OCI-LY7 (cell line): ENCODE results near the gene FUCA1. TPM values are rescaled to one million over a fixed set of nuclear protein-coding genes. Genes with fewer than 3 reads are reported as not detected.
A peak's percentile ranks its signal among the peaks of the same experiment; 100 is the strongest.

Source experiments
- BruUV-seq: library from RNA; stranded (reverse); fragments of 400-500 nt; replicated peaks from 2 replicates; lab custom pipeline; 2021; lab: Mats Ljungman, UMichigan
- CTCF ChIA-PET: fragments of 300-600 bp; sonication (Branson Sonifier 250); formaldehyde crosslinking; loops from one replicate; lab custom pipeline; 2022; ENCODE audit warnings: antibody characterized with exemption; ENCODE audit not compliant: unreplicated experiment; lab: Charles Lee
- POLR2A ChIA-PET: fragments of 300-600 bp; sonication (Branson Sonifier 250); formaldehyde crosslinking; loops from one replicate; lab custom pipeline; 2022; ENCODE audit warnings: antibody characterized with exemption; lab: Charles Lee
- DNase-seq: peaks from one replicate; pipeline ENCODE4 v3.0.0-alpha.2; 2015; ENCODE audit warnings: low spot score
- H2AFZ ChIP-seq: fragments of 200-600 bp; sonication (generic), shearing (Covaris generic); 2 replicates; pipeline ENCODE4 v1.6.1; 2014; ENCODE audit warnings: mild to moderate bottlenecking, antibody characterized with exemption, low read length, moderate library complexity
- H3K27ac ChIP-seq: fragments of 200-600 bp; sonication (generic); 2 replicates; pipeline ENCODE4 v1.5.1; 2014; ENCODE audit warnings: mixed run types, low read depth, mild to moderate bottlenecking, moderate library complexity, low read length, inconsistent platforms; ENCODE audit not compliant: poor library complexity, severe bottlenecking
- H3K36me3 ChIP-seq: fragments of 200-600 bp; sonication (generic); 2 replicates; pipeline ENCODE4 v1.6.1; 2014; ENCODE audit warnings: mild to moderate bottlenecking, antibody characterized with exemption, low read length, moderate library complexity, mixed read lengths; ENCODE audit not compliant: insufficient read depth
- H3K4me1 ChIP-seq: fragments of 200-600 bp; sonication (generic); 2 replicates; pipeline ENCODE4 v1.5.1; 2014; ENCODE audit warnings: mild to moderate bottlenecking, low read length; ENCODE audit not compliant: insufficient read depth, poor library complexity, severe bottlenecking
- H3K4me2 ChIP-seq: fragments of 200-600 bp; sonication (generic); 2 replicates; pipeline ENCODE4 v1.6.1; 2014; ENCODE audit warnings: mild to moderate bottlenecking, low read length
- H3K4me3 ChIP-seq: fragments of 200-600 bp; sonication (generic); 2 replicates; pipeline ENCODE4 v1.5.1; 2014; ENCODE audit warnings: mild to moderate bottlenecking, low read depth, low read length; ENCODE audit not compliant: poor library complexity, severe bottlenecking
- H3K79me2 ChIP-seq: fragments of 200-600 bp; sonication (generic); 2 replicates; pipeline ENCODE4 v1.6.1; 2016; ENCODE audit warnings: low read depth, mild to moderate bottlenecking, low read length, moderate library complexity, mixed read lengths; ENCODE audit not compliant: insufficient read depth
- H3K9me2 ChIP-seq: fragments of 200-600 bp; sonication (generic); 2 replicates; pipeline ENCODE4 v1.6.1; 2016; ENCODE audit warnings: mild to moderate bottlenecking, low read length, mixed read lengths; ENCODE audit not compliant: insufficient read depth
- H3K9me3 ChIP-seq: fragments of 200-600 bp; sonication (generic); 2 replicates; pipeline ENCODE4 v1.6.1; 2014; ENCODE audit warnings: mild to moderate bottlenecking, mixed run types, low read length, mixed read lengths
- H4K20me1 ChIP-seq: fragments of 200-600 bp; sonication (generic); 2 replicates; pipeline ENCODE4 v1.6.1; 2014; ENCODE audit warnings: mild to moderate bottlenecking, antibody characterized with exemption, low read length, moderate library complexity, mixed read lengths; ENCODE audit not compliant: insufficient read depth
- EZH2phosphoT487 ChIP-seq: fragments of 200-600 bp; sonication (generic); IDR thresholded peaks from 2 replicates; pipeline ENCODE4 v1.6.1; 2018; ENCODE audit warnings: low read depth, borderline replicate concordance, mild to moderate bottlenecking, mixed run types, antibody characterized with exemption, low read length, moderate library complexity, mixed read lengths
- intact Hi-C: fragments of 100-400 bp; cut with micrococcal nuclease; formaldehyde crosslinking; loops from one replicate; pipeline ENCODE4 v1.10.0; 2022; ENCODE audit not compliant: unreplicated experiment
- total RNA-seq, 2 experiments: library from RNA; depleted of rRNA in 1 of 2; stranded (reverse); fragments of >200 nt in 1 of 2; shearing (Covaris generic) in 1 of 2; gene quantifications; 2 replicates each; pipeline ENCODE4 v1.2.3, GENCODE V29; 2014 to 2022
- TF ChIP-seq, protein P1 (sequence below): fragments of 200-600 bp; sonication (generic); conservative IDR thresholded peaks from 2 replicates; pipeline ENCODE4 v1.5.1; 2014; ENCODE audit warnings: mild to moderate bottlenecking, antibody characterized with exemption, low read length, moderate library complexity, mixed read lengths

The FUCA1 gene
- total RNA-seq, 2 experiments from 2014 or later: 9.1 to 9.9 TPM

DNA sequence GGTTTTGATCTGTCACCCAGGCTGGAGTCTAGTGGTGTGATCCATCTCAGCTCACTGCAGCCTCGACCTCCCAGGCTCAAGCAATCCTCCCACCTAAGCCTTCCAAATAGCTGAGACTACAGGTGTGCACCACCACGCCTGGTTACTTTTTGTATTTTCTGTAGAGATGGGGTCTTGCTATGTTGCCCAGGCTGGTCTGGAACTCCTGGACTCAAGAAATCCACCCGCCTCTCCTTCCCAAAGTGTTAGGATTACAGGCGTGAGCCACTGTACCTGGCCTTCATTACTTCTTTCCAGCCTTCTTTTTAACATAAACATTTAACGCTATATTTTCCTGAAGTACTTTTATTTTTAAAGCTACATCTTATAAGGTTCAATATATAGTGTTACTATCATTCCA lies 24.4 kb downstream of the FUCA1 start:
- TF ChIP-seq EZH2phosphoT487: no peak
- TF ChIP-seq, protein P1, sequence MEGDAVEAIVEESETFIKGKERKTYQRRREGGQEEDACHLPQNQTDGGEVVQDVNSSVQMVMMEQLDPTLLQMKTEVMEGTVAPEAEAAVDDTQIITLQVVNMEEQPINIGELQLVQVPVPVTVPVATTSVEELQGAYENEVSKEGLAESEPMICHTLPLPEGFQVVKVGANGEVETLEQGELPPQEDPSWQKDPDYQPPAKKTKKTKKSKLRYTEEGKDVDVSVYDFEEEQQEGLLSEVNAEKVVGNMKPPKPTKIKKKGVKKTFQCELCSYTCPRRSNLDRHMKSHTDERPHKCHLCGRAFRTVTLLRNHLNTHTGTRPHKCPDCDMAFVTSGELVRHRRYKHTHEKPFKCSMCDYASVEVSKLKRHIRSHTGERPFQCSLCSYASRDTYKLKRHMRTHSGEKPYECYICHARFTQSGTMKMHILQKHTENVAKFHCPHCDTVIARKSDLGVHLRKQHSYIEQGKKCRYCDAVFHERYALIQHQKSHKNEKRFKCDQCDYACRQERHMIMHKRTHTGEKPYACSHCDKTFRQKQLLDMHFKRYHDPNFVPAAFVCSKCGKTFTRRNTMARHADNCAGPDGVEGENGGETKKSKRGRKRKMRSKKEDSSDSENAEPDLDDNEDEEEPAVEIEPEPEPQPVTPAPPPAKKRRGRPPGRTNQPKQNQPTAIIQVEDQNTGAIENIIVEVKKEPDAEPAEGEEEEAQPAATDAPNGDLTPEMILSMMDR: no peak
- CTCF ChIA-PET: no interaction called here
- intact Hi-C loops: no loop called here

DNA sequence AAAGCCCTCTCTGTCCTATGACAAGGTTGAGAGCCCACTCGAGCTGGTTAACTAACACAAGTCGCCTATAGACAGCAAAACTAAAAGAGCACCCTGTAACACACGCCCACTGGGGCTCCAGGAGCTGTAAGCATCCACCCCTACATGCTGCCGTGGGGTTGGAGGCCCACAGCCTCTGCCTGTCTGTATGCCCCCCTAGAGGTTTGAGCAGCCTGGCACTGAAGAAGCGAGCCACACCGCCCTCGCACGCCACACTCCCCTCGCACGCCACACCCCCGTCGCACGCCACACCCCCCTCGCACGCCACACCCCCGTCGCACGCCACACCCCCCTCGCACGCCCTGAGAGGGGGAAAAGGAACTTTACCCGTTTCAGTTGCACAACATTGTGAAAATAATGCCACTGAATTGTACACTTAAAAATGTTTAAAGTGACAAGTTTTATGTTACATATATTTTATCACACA lies 29.7 kb downstream of the FUCA1 start:
- DNase-seq: peak; percentile 78
- H3K9me3 ChIP-seq: no peaks in the 10 kb centered on the region
- TF ChIP-seq, protein P1: no peak
- no peak for TF ChIP-seq EZH2phosphoT487
- peak overlapping the region; percentile 60 for H3K4me3 ChIP-seq
- intact Hi-C loops: no loop called here
- no peaks in the 10 kb centered on the region for H3K79me2 ChIP-seq
- peak overlapping the region; percentile 67 for H3K4me2 ChIP-seq
- no TSS peak for BruUV-seq
- H3K4me1 ChIP-seq: peaks cover 20% of the 10 kb centered on the region
- no peaks in the 10 kb centered on the region for H4K20me1 ChIP-seq
- no peak overlapping the region for H3K27ac ChIP-seq
- H2AFZ ChIP-seq: peak overlapping the region; percentile 76
- ChIA-PET CTCF (no interaction called here), POLR2A (interaction anchor here (0.6 to 1.9 kb wide), 9 partner anchors 10 to 171 kb away, joined by 3 to 11 read pairs (median 4); partner anchors contain the start of gene PITHD1)
- no peaks in the 10 kb centered on the region for H3K36me3 ChIP-seq
- no peaks in the 10 kb centered on the region for H3K9me2 ChIP-seq

More for the DNA sequence above, 24.4 kb downstream of the FUCA1 start:
- Histone ChIP-seq H3K79me2 (no peaks in the 10 kb centered on the region), H3K27ac (no peak overlapping the region), H3K9me2 (no peaks in the 10 kb centered on the region), H3K4me2 (no peak overlapping the region), H3K4me1 (peaks cover 4% of the 10 kb centered on the region), H4K20me1 (no peaks in the 10 kb centered on the region), H3K36me3 (peaks cover 47% of the 10 kb centered on the region), H3K4me3 (no peak overlapping the region), H3K9me3 (peaks cover 13% of the 10 kb centered on the region), H2AFZ (no peak overlapping the region)
- DNase-seq: no peak
- no TSS peak for BruUV-seq
- POLR2A ChIA-PET: interaction anchor here (0.6 kb wide), 1 partner anchor 735 kb away, joined by 3 read pairs; no protein-coding TSS in a partner anchor

DNA sequence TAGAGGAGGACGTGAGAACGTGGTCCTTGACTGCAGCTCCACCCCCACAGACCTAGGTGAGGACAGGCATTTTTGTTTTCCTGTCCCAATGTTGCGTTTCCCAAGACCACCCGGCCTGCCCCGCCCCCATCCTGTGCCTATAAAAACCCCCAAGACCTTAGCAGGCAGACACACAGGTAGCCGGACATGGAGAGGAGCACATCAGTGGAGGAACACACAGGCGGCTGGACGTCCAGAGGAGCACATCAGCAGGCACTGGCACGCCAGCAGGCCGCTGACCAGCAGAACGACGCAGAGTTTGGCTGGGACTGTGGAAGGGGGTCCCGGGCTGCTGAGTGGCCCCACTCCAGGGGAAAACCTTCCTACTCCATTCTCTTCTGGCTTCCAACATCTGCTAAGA lies 30.2 kb downstream of the FUCA1 start:
- ChIA-PET POLR2A (interaction anchor here (1.9 kb wide), 1 partner anchor 10 kb away, joined by 11 read pairs; no protein-coding TSS in a partner anchor), CTCF (no interaction called here)
- H2AFZ ChIP-seq: peak overlapping the region; percentile 76

More for the DNA sequence above, 30.2 kb downstream of the FUCA1 start:
- Histone ChIP-seq H3K9me3 (no peaks in the 10 kb centered on the region), H3K36me3 (no peaks in the 10 kb centered on the region), H3K9me2 (no peaks in the 10 kb centered on the region), H4K20me1 (no peaks in the 10 kb centered on the region), H3K79me2 (no peaks in the 10 kb centered on the region), H3K4me1 (peaks cover 20% of the 10 kb centered on the region), H3K4me3 (peak overlapping the region; percentile 60), H3K4me2 (peak overlapping the region; percentile 67), H3K27ac (no peak overlapping the region)
- intact Hi-C loops: no loop called here
- BruUV-seq: no TSS peak
- TF ChIP-seq, protein P1: no peak
- no peak for TF ChIP-seq EZH2phosphoT487
- peak; percentile 21 for DNase-seq
